GM12875 (cell line): ENCODE data around the gene FAM3A.

Experiments used
- H3K4me3 ChIP-seq: one replicate; pipeline ENCODE4 v1.5.1; 2011; ENCODE audit warnings: low read depth, low read length, control low read depth
- CTCF ChIP-seq: IDR thresholded peaks from 2 replicates; pipeline ENCODE4 v1.5.1; 2011; ENCODE audit warnings: low read depth, mild to moderate bottlenecking, control low read depth, inconsistent platforms, low read length, moderate library complexity, borderline replicate concordance; ENCODE audit not compliant: insufficient read depth

Gene FAM3A

GRCh38 chrX:154481195-154481594, 34.8 kb downstream of the FAM3A start:
- no peak overlapping the region for H3K4me3 ChIP-seq
- no peak for TF ChIP-seq CTCF

GRCh38 chrX:154478728-154479622, 37.1 kb downstream of the FAM3A start, which contains the start of gene LAGE3:
TSS of gene LAGE3 (minus strand) at chrX:154479281. CDS start at chrX:154478915, 366 bp downstream.
- no peak for TF ChIP-seq CTCF
- peak within 1 kb of the TSS; percentile 67 for H3K4me3 ChIP-seq

- TF ChIP-seq CTCF, result no peak
- peak overlapping the region; percentile 67 for H3K4me3 ChIP-seq
Observed at GRCh38 chrX:154477891-154478477, 38.0 kb downstream of the FAM3A start.

- no peak for TF ChIP-seq CTCF
- H3K4me3 ChIP-seq, result no peak overlapping the region
Observed at GRCh38 chrX:154476821-154477220, 39.2 kb downstream of the FAM3A start.

- no peak for TF ChIP-seq CTCF
- no peak overlapping the region for H3K4me3 ChIP-seq
Observed at GRCh38 chrX:154473683-154474082, 42.3 kb downstream of the FAM3A start.

- H3K4me3 ChIP-seq, result no peak overlapping the region
- TF ChIP-seq CTCF, result no peak
Observed at GRCh38 chrX:154472685-154473632, 43.1 kb downstream of the FAM3A start.
